ENCODE data around the gene ATF7IP2. TPM values are rescaled to one million over a fixed set of nuclear protein-coding genes. Genes with fewer than 3 reads are reported as not detected.
"Not testable (repeated sequence)": the region's sequence is repeated elsewhere in the genome, so short reads cannot be mapped to it uniquely, and the experiment has no call there.

The ATF7IP2 gene
- total and polyA plus RNA-seq, 2 donors (not counting 1 experiment from before 2014, with no cell fraction given), result 0.89 to 1.2 TPM

DNA sequence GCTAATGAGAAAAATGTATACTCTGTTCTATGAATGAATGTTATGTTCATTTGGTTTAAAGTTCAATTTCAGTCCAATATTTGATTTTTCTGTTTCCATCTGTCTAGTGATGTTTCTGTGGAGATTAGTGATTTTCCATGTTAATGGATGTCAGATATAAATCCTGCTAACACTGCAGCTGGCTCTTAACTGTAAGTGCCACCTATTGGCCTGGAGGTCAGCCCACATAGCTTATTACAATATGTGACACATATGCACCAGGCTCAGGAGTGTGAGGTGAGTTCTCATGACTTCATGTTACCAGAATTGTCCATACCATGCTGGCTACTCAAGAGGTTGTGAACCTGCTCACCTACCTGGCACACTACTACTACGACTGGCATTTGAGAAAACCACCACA lies 17.1 kb downstream of the ATF7IP2 start:
- Histone ChIP-seq H3K79me2 (ENCODE audit: control insufficient read depth, insufficient read depth, low read length) (no peaks in the 10 kb centered on the region), H3K9me3 (ENCODE audit: control insufficient read depth, insufficient read depth, low read depth, low read length) (no peaks in the 10 kb centered on the region), H3K27me3 (ENCODE audit: control insufficient read depth, insufficient read depth, low read length) (no peaks in the 10 kb centered on the region), H3K27ac (ENCODE audit: insufficient read depth, low read length) (no peak overlapping the region), H3K4me1 (ENCODE audit: control insufficient read depth, extremely low read depth, insufficient read depth, low read length) (no peaks in the 10 kb centered on the region), H3K4me2 (ENCODE audit: extremely low read depth, insufficient read depth, low read length) (no peak overlapping the region), H3K9ac (ENCODE audit: insufficient read depth, low read length) (no peak overlapping the region), H2AFZ (ENCODE audit: low read length) (no peak overlapping the region), H3K36me3 (ENCODE audit: control insufficient read depth, insufficient read depth, low read length) (no peaks in the 10 kb centered on the region), H3K4me3 (replicated peaks in 1 of 4; ENCODE audit: control extremely low read depth in 1 of 4, insufficient read depth in 1 of 4, low read depth in 3 of 4, low read length in 4 of 4) (no peak overlapping the region), H4K20me1 (ENCODE audit: control insufficient read depth, extremely low read depth, insufficient read depth, low read length) (no peaks in the 10 kb centered on the region)
- TF ChIP-seq EZH2 (IDR thresholded peaks at IDR 0.05; ENCODE audit: low read length, missing control alignments), result no peak
- no peak for TF ChIP-seq CTCF (conservative IDR thresholded peaks at IDR 0.05 in 1 of 2, IDR thresholded peaks at IDR 0.05 in 1 of 2; ENCODE audit: low read depth in 1 of 2, low read length in 2 of 2)
- no peak for DNase-seq (ENCODE audit: low read depth in 2 of 2)

DNA sequence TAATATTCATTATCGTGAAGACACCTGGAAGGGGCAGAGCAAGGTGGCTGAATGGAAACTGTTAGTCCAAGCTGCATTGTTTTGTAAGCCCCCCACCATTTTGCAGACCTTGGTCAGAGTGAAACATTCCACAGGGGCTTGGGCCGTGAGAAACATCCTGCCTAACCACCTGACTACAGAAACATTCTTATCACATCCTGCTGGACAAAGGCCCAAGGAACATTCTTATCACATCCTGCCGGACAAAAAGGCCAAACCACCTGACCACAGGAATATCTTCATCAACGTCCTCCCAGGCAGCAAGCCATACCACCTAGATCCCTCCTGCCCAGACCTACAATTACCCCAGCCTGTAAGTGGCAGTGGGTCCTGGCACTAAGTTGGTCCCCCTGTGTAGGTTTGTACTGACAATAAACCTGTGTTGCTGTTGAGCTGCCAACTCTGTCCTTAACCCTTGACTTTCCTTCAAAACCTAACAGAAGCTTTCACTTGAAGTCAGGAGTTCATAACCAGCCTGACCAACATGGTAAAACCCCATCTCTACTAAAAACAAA lies 19.6 kb downstream of the ATF7IP2 start:
- H3K79me2 ChIP-seq (ENCODE audit: control insufficient read depth, insufficient read depth, low read length), result no peaks in the 10 kb centered on the region
- H3K27ac ChIP-seq (ENCODE audit: insufficient read depth, low read length), result no peak overlapping the region

GRCh38 chr16:10408824-10409381 lies 23.0 kb downstream of the ATF7IP2 start:
- no peak overlapping the region for H3K27ac ChIP-seq (ENCODE audit: insufficient read depth, low read length)
- H3K79me2 ChIP-seq (ENCODE audit: control insufficient read depth, insufficient read depth, low read length), result no peaks in the 10 kb centered on the region
- no peak overlapping the region for H2AFZ ChIP-seq (ENCODE audit: low read length)
- DNase-seq (ENCODE audit: low read depth in 2 of 2), result peak in 1 of 2 donors; percentile 48
- H3K9me3 ChIP-seq (ENCODE audit: control insufficient read depth, insufficient read depth, low read depth, low read length), result no peaks in the 10 kb centered on the region
- no peaks in the 10 kb centered on the region for H4K20me1 ChIP-seq (ENCODE audit: control insufficient read depth, extremely low read depth, insufficient read depth, low read length)
- H3K36me3 ChIP-seq (ENCODE audit: control insufficient read depth, insufficient read depth, low read length), result no peaks in the 10 kb centered on the region
- H3K4me1 ChIP-seq (ENCODE audit: control insufficient read depth, extremely low read depth, insufficient read depth, low read length), result no peaks in the 10 kb centered on the region
- H3K4me2 ChIP-seq (ENCODE audit: extremely low read depth, insufficient read depth, low read length), result no peak overlapping the region
- no peaks in the 10 kb centered on the region for H3K27me3 ChIP-seq (ENCODE audit: control insufficient read depth, insufficient read depth, low read length)
- no peak overlapping the region for H3K4me3 ChIP-seq (replicated peaks in 1 of 4; ENCODE audit: control extremely low read depth in 1 of 4, insufficient read depth in 1 of 4, low read depth in 3 of 4, low read length in 4 of 4)
- H3K9ac ChIP-seq (ENCODE audit: insufficient read depth, low read length), result no peak overlapping the region
- TF ChIP-seq CTCF (conservative IDR thresholded peaks at IDR 0.05 in 1 of 2, IDR thresholded peaks at IDR 0.05 in 1 of 2; ENCODE audit: low read depth in 1 of 2, low read length in 2 of 2), result no peak
- no peak for TF ChIP-seq EZH2 (IDR thresholded peaks at IDR 0.05; ENCODE audit: low read length, missing control alignments)

More for the DNA sequence above, 19.6 kb downstream of the ATF7IP2 start:
- no peak overlapping the region for H3K4me3 ChIP-seq (replicated peaks in 1 of 4; ENCODE audit: control extremely low read depth in 1 of 4, insufficient read depth in 1 of 4, low read depth in 3 of 4, low read length in 4 of 4)
- H3K4me1 ChIP-seq (ENCODE audit: control insufficient read depth, extremely low read depth, insufficient read depth, low read length), result no peaks in the 10 kb centered on the region
- DNase-seq (ENCODE audit: low read depth in 2 of 2), result peak in 1 of 2 donors; percentile 89
- no peaks in the 10 kb centered on the region for H3K27me3 ChIP-seq (ENCODE audit: control insufficient read depth, insufficient read depth, low read length)
- H2AFZ ChIP-seq (ENCODE audit: low read length), result no peak overlapping the region
- TF ChIP-seq EZH2 (IDR thresholded peaks at IDR 0.05; ENCODE audit: low read length, missing control alignments) (no peak), CTCF (conservative IDR thresholded peaks at IDR 0.05 in 1 of 2, IDR thresholded peaks at IDR 0.05 in 1 of 2; ENCODE audit: low read depth in 1 of 2, low read length in 2 of 2) (no peak)
- no peak overlapping the region for H3K9ac ChIP-seq (ENCODE audit: insufficient read depth, low read length)
- H3K36me3 ChIP-seq (ENCODE audit: control insufficient read depth, insufficient read depth, low read length), result no peaks in the 10 kb centered on the region
- no peaks in the 10 kb centered on the region for H4K20me1 ChIP-seq (ENCODE audit: control insufficient read depth, extremely low read depth, insufficient read depth, low read length)
- no peak overlapping the region for H3K4me2 ChIP-seq (ENCODE audit: extremely low read depth, insufficient read depth, low read length)
- no peaks in the 10 kb centered on the region for H3K9me3 ChIP-seq (ENCODE audit: control insufficient read depth, insufficient read depth, low read depth, low read length)

GRCh38 chr16:10409713-10410112 lies 23.9 kb downstream of the ATF7IP2 start:
- H3K27ac ChIP-seq (ENCODE audit: insufficient read depth, low read length); H3K27me3 ChIP-seq (ENCODE audit: control insufficient read depth, insufficient read depth, low read length); H3K79me2 ChIP-seq (ENCODE audit: control insufficient read depth, insufficient read depth, low read length); H3K36me3 ChIP-seq (ENCODE audit: control insufficient read depth, insufficient read depth, low read length); DNase-seq (ENCODE audit: low read depth in 2 of 2); H3K4me2 ChIP-seq (ENCODE audit: extremely low read depth, insufficient read depth, low read length); H3K9ac ChIP-seq (ENCODE audit: insufficient read depth, low read length); H2AFZ ChIP-seq (ENCODE audit: low read length); H3K9me3 ChIP-seq (ENCODE audit: control insufficient read depth, insufficient read depth, low read depth, low read length); H3K4me3 ChIP-seq (replicated peaks in 1 of 4; ENCODE audit: control extremely low read depth in 1 of 4, insufficient read depth in 1 of 4, low read depth in 3 of 4, low read length in 4 of 4); H3K4me1 ChIP-seq (ENCODE audit: control insufficient read depth, extremely low read depth, insufficient read depth, low read length); H4K20me1 ChIP-seq (ENCODE audit: control insufficient read depth, extremely low read depth, insufficient read depth, low read length): not testable (repeated sequence)
